Body of pancreas (tissue), 4 donors: ENCODE measurements around the gene ADAMTS16. TPM values are rescaled to one million over a fixed set of nuclear protein-coding genes. Genes with fewer than 3 reads are reported as not detected.

Experiments used
- ATAC-seq: fragments of 150-250 bp; one replicate; pipeline ENCODE4 v1.9.1; 2016
- DNase-seq, 4 donors: peaks; one replicate each; pipeline ENCODE4 v3.0.0-alpha.2; 2019
- H3K27ac ChIP-seq, 4 donors: fragments of 200-600 bp; sonication (generic); 1 replicate in 3 of 4; 2 replicates in 1 of 4; pipeline versions ENCODE4 v1.5.1 to v1.6.1; 2016 to 2019; ENCODE audit warnings: mild to moderate bottlenecking in 1 of 4, mixed read lengths in 1 of 4, moderate library complexity in 1 of 4
- H3K27me3 ChIP-seq, 2 donors: fragments of 200-600 bp; sonication (generic); one replicate each; pipeline ENCODE4 v1.6.0; 2016; ENCODE audit warnings: mild to moderate bottlenecking in 1 of 2
- H3K36me3 ChIP-seq, 2 donors: fragments of 200-600 bp; sonication (generic); replicated peaks in 1 of 2; 2 replicates each; pipeline ENCODE4 v1.5.1; 2016; ENCODE audit warnings: low read depth in 2 of 2; ENCODE audit not compliant: insufficient read depth in 1 of 2
- H3K4me1 ChIP-seq: fragments of 200-600 bp; sonication (generic); one replicate; pipeline ENCODE4 v1.6.0; 2016
- H3K4me3 ChIP-seq, 2 donors: fragments of 200-600 bp; sonication (generic); 1 replicate in 1 of 2; 2 replicates in 1 of 2; pipeline ENCODE4 v1.5.1; 2016 to 2019
- H3K9me3 ChIP-seq, 3 donors: fragments of 200-600 bp; sonication (generic); 1 replicate in 2 of 3; 2 replicates in 1 of 3; pipeline ENCODE4 v1.5.1; 2016
- CTCF ChIP-seq, 7 experiments: fragments of 450-650 bp in 4 of 7; fragments of 200-600 bp in 3 of 7; sonication (generic) in 3 of 7; IDR thresholded peaks; one replicate each; pipeline ENCODE4 v1.5.1; 2016 to 2019; ENCODE audit warnings: antibody characterized with exemption in 7 of 7
- POLR2A ChIP-seq, 3 donors: fragments of 450-650 bp; IDR thresholded peaks; one replicate each; pipeline ENCODE4 v1.6.1; 2016; ENCODE audit warnings: antibody characterized with exemption in 3 of 3, mild to moderate bottlenecking in 2 of 3
- WGBS, 2 donors: methylation state at CpG; one replicate each; pipeline ENCODE4 v1.1.5; 2017; 5-methylcytosine and 5-hydroxymethylcytosine counted together
- intact Hi-C: fragments of 100-400 bp; cut with DNase I; formaldehyde crosslinking; loops from one replicate; pipeline ENCODE4 v1.15.1; 2023
- total RNA-seq, 2 donors: library from RNA; depleted of rRNA; stranded (reverse); fragments of >200 nt; gene quantifications; one replicate each; pipeline ENCODE4 v1.1.0, GENCODE V29; 2016

ADAMTS16 gene
- total RNA-seq, 2 donors from 2014 or later: 1.8 to 5.6 TPM

GRCh38 chr5:5327126-5327525 is 187.0 kb downstream of the ADAMTS16 start:
- 76 to 79% methylated on average over 6 to 8 of the region's 8 CpGs for WGBS, 2 donors
- Histone ChIP-seq H3K4me1 (no peaks in the 10 kb centered on the region), H3K4me3 (no peak overlapping the region), H3K27me3 (no peaks in the 10 kb centered on the region), H3K27ac (no peak overlapping the region), H3K36me3 (no peaks in the 10 kb centered on the region), H3K9me3 (no peaks in the 10 kb centered on the region)
- intact Hi-C loops: no loop called here
- ATAC-seq (no peak), DNase-seq (no peak)
- TF ChIP-seq POLR2A (IDR thresholded peaks at IDR 0.05) (no peak), CTCF (IDR thresholded peaks at IDR 0.05) (no peak)

- intact Hi-C loops: no loop called here
- DNase-seq (no peak), ATAC-seq (no peak)
- WGBS, 2 donors: 64 to 78% methylated on average over 4 of the region's 4 CpGs
- TF ChIP-seq CTCF (IDR thresholded peaks at IDR 0.05) (no peak), POLR2A (IDR thresholded peaks at IDR 0.05) (no peak)
- Histone ChIP-seq H3K27ac (no peak overlapping the region), H3K27me3 (no peaks in the 10 kb centered on the region), H3K4me3 (no peak overlapping the region), H3K9me3 (no peaks in the 10 kb centered on the region), H3K4me1 (peaks cover 5% of the 10 kb centered on the region), H3K36me3 (no peaks in the 10 kb centered on the region)
Observed at GRCh38 chr5:5330728-5331452, 190.8 kb downstream of the ADAMTS16 start.

- DNase-seq: no peak
- Histone ChIP-seq H3K4me1 (peaks cover 7% of the 10 kb centered on the region), H3K4me3 (no peak overlapping the region), H3K36me3 (no peaks in the 10 kb centered on the region), H3K9me3 (no peaks in the 10 kb centered on the region), H3K27me3 (no peaks in the 10 kb centered on the region), H3K27ac (no peak overlapping the region)
- intact Hi-C loops: no loop called here
- 80 to 89% methylated on average over 1 to 6 of the region's 6 CpGs for WGBS, 2 donors
- TF ChIP-seq CTCF (IDR thresholded peaks at IDR 0.05) (no peak), POLR2A (IDR thresholded peaks at IDR 0.05) (no peak)
- no peak for ATAC-seq
Observed at GRCh38 chr5:5331848-5332247, 191.7 kb downstream of the ADAMTS16 start.

GRCh38 chr5:5332287-5332686 is 192.2 kb downstream of the ADAMTS16 start:
- Histone ChIP-seq H3K36me3 (no peaks in the 10 kb centered on the region), H3K4me3 (no peak overlapping the region), H3K9me3 (no peaks in the 10 kb centered on the region), H3K4me1 (peaks cover 7% of the 10 kb centered on the region), H3K27me3 (no peaks in the 10 kb centered on the region), H3K27ac (no peak overlapping the region)
- WGBS, 2 donors: 65 to 76% methylated on average over 4 of the region's 4 CpGs
- TF ChIP-seq CTCF (IDR thresholded peaks at IDR 0.05): no peak
- no peak for TF ChIP-seq POLR2A (IDR thresholded peaks at IDR 0.05)
- no peak for DNase-seq
- ATAC-seq: no peak
- intact Hi-C loops: no loop called here

- H3K4me3 ChIP-seq: no peak overlapping the region
- H3K36me3 ChIP-seq: no peaks in the 10 kb centered on the region
- TF ChIP-seq POLR2A (IDR thresholded peaks at IDR 0.05) (no peak), CTCF (IDR thresholded peaks at IDR 0.05) (no peak)
- DNase-seq: no peak
- no peaks in the 10 kb centered on the region for H3K9me3 ChIP-seq
- H3K27me3 ChIP-seq: no peaks in the 10 kb centered on the region
- no peak overlapping the region for H3K27ac ChIP-seq
- H3K4me1 ChIP-seq: peaks cover 7% of the 10 kb centered on the region
- intact Hi-C loops: no loop called here
- no peak for ATAC-seq
Observed at GRCh38 chr5:5335107-5335506, 195.0 kb downstream of the ADAMTS16 start.
